Activated CD8-positive, alpha-beta T cell treated with anti-CD3 and anti-CD28 coated beads for 36 hours (primary cell): ENCODE data around the gene LRCOL1. TPM values are rescaled to one million over a fixed set of nuclear protein-coding genes. Genes with fewer than 3 reads are reported as not detected.

Experiments
- ATAC-seq: fragments of 200-7000 bp; cut with Tn5 transposase; one replicate; pipeline ENCODE4 v1.10.0; 2021; ENCODE audit warnings: mild to moderate bottlenecking, moderate library complexity
- CTCF ChIA-PET: fragments of 350-600 bp; sonication (Branson Sonifier 250); formaldehyde crosslinking; loops from one replicate; lab custom pipeline; 2021; ENCODE audit warnings: antibody characterized with exemption; lab: Charles Lee
- POLR2A ChIA-PET: fragments of 350-600 bp; sonication (Branson Sonifier 250); formaldehyde crosslinking; loops from one replicate; lab custom pipeline; 2021; ENCODE audit warnings: antibody characterized with exemption; lab: Charles Lee
- DNase-seq: peaks from one replicate; pipeline ENCODE4 v3.0.0-alpha.2; 2020
- H3K27ac Mint-ChIP-seq: one replicate; pipeline ENCODE4 v1.8.0; 2021; ENCODE audit warnings: mild to moderate bottlenecking, mixed read lengths
- H3K27me3 Mint-ChIP-seq: one replicate; pipeline ENCODE4 v1.8.0; 2021; ENCODE audit warnings: mixed read lengths
- H3K36me3 Mint-ChIP-seq: one replicate; pipeline ENCODE4 v1.8.0; 2021; ENCODE audit warnings: low read depth, mixed read lengths
- H3K4me1 Mint-ChIP-seq: one replicate; pipeline ENCODE4 v1.8.0; 2021; ENCODE audit warnings: low read depth, mixed read lengths
- H3K4me3 Mint-ChIP-seq: one replicate; pipeline ENCODE4 v1.8.0; 2021; ENCODE audit warnings: mild to moderate bottlenecking, moderate library complexity, mixed read lengths
- H3K9me3 Mint-ChIP-seq: one replicate; pipeline ENCODE4 v1.8.0; 2021; ENCODE audit warnings: mixed read lengths
- CTCF ChIP-seq: fragments of 200-600 bp; IDR thresholded peaks from one replicate; pipeline ENCODE4 v1.8.0; 2022; ENCODE audit warnings: antibody characterized with exemption, mild to moderate bottlenecking
- intact Hi-C: fragments of 100-400 bp; cut with micrococcal nuclease; formaldehyde crosslinking; loops from one replicate; pipeline ENCODE4 v1.10.0; 2022
- total RNA-seq, 2 experiments: library from RNA; stranded (reverse); gene quantifications; one replicate each; pipeline ENCODE4 v1.2.3, GENCODE V29; 2021

LRCOL1 gene
- total RNA-seq, 2 experiments from 2014 or later, result not detected

DNA sequence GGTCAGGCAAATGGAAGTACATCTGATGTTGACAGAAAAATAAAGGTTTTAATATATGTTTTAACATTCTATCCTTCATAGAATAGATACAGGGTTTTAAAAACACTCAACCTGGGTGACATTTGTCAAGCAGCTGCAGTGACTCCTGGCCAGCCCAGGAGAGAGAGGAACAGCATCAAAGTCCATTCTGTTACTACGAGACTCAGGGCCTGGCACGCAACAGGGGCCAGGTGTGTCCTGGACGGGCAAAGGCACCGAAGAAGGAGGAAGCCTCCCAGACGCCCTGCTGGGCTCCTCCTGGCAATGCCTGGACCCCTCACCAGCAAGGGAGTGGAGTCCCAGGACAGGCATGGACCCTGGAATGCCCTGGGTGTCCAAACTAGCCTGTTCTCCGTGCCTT, 22.1 kb downstream of the LRCOL1 start:
- no peaks in the 10 kb centered on the region for H3K27me3 Mint-ChIP-seq
- POLR2A ChIA-PET, result no interaction called here
- intact Hi-C loops, result no loop called here
- no peaks in the 10 kb centered on the region for H3K9me3 Mint-ChIP-seq
- no peaks in the 10 kb centered on the region for H3K4me1 Mint-ChIP-seq
- no peak for TF ChIP-seq CTCF
- DNase-seq (no peak), ATAC-seq (no peak)
- no peak overlapping the region for H3K4me3 Mint-ChIP-seq
- peaks cover 5% of the 10 kb centered on the region for H3K36me3 Mint-ChIP-seq
- CTCF ChIA-PET, result no interaction called here
- H3K27ac Mint-ChIP-seq, result no peak overlapping the region

GRCh38 chr12:132587781-132588180, 22.6 kb downstream of the LRCOL1 start:
- ChIA-PET CTCF (no interaction called here), POLR2A (no interaction called here)
- ATAC-seq (no peak), DNase-seq (no peak)
- Mint-ChIP-seq H3K27me3 (no peaks in the 10 kb centered on the region), H3K4me3 (no peak overlapping the region), H3K4me1 (no peaks in the 10 kb centered on the region), H3K27ac (no peak overlapping the region), H3K36me3 (peaks cover 5% of the 10 kb centered on the region), H3K9me3 (no peaks in the 10 kb centered on the region)
- intact Hi-C loops, result no loop called here
- no peak for TF ChIP-seq CTCF

DNA sequence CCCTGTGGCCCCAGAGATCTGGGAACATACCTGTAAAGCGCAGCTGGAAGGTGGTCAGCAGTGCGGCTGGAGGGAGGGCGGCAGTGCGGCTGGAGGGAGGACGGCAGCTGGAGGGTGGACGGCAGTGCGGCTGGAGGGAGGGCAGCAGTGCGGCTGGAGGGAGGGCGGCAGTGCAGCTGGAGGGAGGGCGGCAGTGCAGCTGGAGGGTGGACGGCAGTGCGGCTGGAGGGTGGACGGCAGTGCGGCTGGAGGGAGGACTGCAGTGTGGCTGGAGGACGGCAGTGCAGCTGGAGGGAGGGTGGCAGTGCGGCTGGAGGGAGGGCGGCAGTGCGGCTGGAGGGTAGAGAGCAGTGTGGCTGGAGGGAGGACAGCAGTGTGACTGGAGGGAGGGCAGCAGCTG, 23.5 kb downstream of the LRCOL1 start:
- peaks cover 5% of the 10 kb centered on the region for H3K36me3 Mint-ChIP-seq
- ChIA-PET CTCF (interaction anchor here (0.8 kb wide), 1 partner anchor 173 kb away, joined by 3 read pairs; no protein-coding TSS in a partner anchor), POLR2A (interaction anchor here (0.6 kb wide), 1 partner anchor 61 kb away, joined by 3 read pairs; no protein-coding TSS in a partner anchor)
- ATAC-seq (no peak), DNase-seq (no peak)
- no peaks in the 10 kb centered on the region for H3K4me1 Mint-ChIP-seq
- H3K27me3 Mint-ChIP-seq, result no peaks in the 10 kb centered on the region
- H3K27ac Mint-ChIP-seq, result no peak overlapping the region
- intact Hi-C loops, result no loop called here
- no peak overlapping the region for H3K4me3 Mint-ChIP-seq
- H3K9me3 Mint-ChIP-seq, result no peaks in the 10 kb centered on the region
- TF ChIP-seq CTCF, result no peak

GRCh38 chr12:132585177-132585576, 25.2 kb downstream of the LRCOL1 start:
- CTCF ChIA-PET, result no interaction called here
- TF ChIP-seq CTCF, result no peak
- H3K36me3 Mint-ChIP-seq, result peaks cover 5% of the 10 kb centered on the region
- H3K27me3 Mint-ChIP-seq, result no peaks in the 10 kb centered on the region
- intact Hi-C loops, result no loop called here
- POLR2A ChIA-PET, result no interaction called here
- ATAC-seq (no peak), DNase-seq (no peak)
- no peaks in the 10 kb centered on the region for H3K4me1 Mint-ChIP-seq
- no peak overlapping the region for H3K4me3 Mint-ChIP-seq
- H3K27ac Mint-ChIP-seq, result no peak overlapping the region
- no peaks in the 10 kb centered on the region for H3K9me3 Mint-ChIP-seq

GRCh38 chr12:132584429-132584828, 26.0 kb downstream of the LRCOL1 start:
- POLR2A ChIA-PET, result no interaction called here
- Mint-ChIP-seq H3K9me3 (no peaks in the 10 kb centered on the region), H3K4me1 (no peaks in the 10 kb centered on the region), H3K27ac (no peak overlapping the region), H3K4me3 (no peak overlapping the region), H3K36me3 (peaks cover 5% of the 10 kb centered on the region), H3K27me3 (no peaks in the 10 kb centered on the region)
- TF ChIP-seq CTCF, result no peak
- DNase-seq (no peak), ATAC-seq (no peak)
- intact Hi-C loops, result no loop called here
- CTCF ChIA-PET, result no interaction called here
